Suppressor macrophage (primary cell): Measurements from ENCODE around the gene GPR108.
"Not testable (repeated sequence)": the region's sequence is repeated elsewhere in the genome, so short reads cannot be mapped to it uniquely, and the experiment has no call there.

ENCODE experiments used
- DNase-seq, 4 experiments: peaks; one replicate each; pipeline ENCODE4 v3.0.0-alpha.2; 2020 to 2022

Gene GPR108

GRCh38 chr19:6720369-6721137 is 16.8 kb downstream of the GPR108 start, which contains the start of gene C3:
TSS of gene C3 (minus strand) at chr19:6720650. CDS start at chr19:6720589, 61 bp downstream.
- DNase-seq: peak; percentile 62 to 74 (median 68)

- DNase-seq: no peak
Measured at GRCh38 chr19:6719992-6720368, 17.4 kb downstream of the GPR108 start.

GRCh38 chr19:6719540-6719861 is 17.9 kb downstream of the GPR108 start:
- DNase-seq: no peak

GRCh38 chr19:6718741-6719539 is 18.4 kb downstream of the GPR108 start:
- peak in 2 of 4 experiments; percentile 28 to 29 for DNase-seq

- DNase-seq: no peak
Measured at GRCh38 chr19:6718111-6718740, 19.2 kb downstream of the GPR108 start.

- no peak for DNase-seq
Measured at GRCh38 chr19:6717441-6717971, 19.9 kb downstream of the GPR108 start.

- DNase-seq: no peak
Measured at GRCh38 chr19:6717036-6717435, 20.3 kb downstream of the GPR108 start.

GRCh38 chr19:6716610-6716970 is 20.8 kb downstream of the GPR108 start:
- DNase-seq: no peak

GRCh38 chr19:6714749-6715555 is 22.4 kb downstream of the GPR108 start:
- no peak for DNase-seq

GRCh38 chr19:6713773-6714692 is 23.3 kb downstream of the GPR108 start:
- DNase-seq: no peak

GRCh38 chr19:6712692-6713670 is 24.4 kb downstream of the GPR108 start:
- DNase-seq: no peak

GRCh38 chr19:6712231-6712630 is 25.1 kb downstream of the GPR108 start:
- DNase-seq: no peak

- DNase-seq: no peak
Measured at GRCh38 chr19:6711605-6712004, 25.8 kb downstream of the GPR108 start.

- no peak for DNase-seq
Measured at GRCh38 chr19:6711078-6711361, 26.4 kb downstream of the GPR108 start.

GRCh38 chr19:6710273-6711077 is 26.9 kb downstream of the GPR108 start:
- peak in 3 of 4 experiments; percentile 48 to 67 (median 61) for DNase-seq

- DNase-seq: no peak
Measured at GRCh38 chr19:6709549-6709948, 27.8 kb downstream of the GPR108 start.

- not testable (repeated sequence) for DNase-seq
Measured at GRCh38 chr19:6708913-6709312, 28.5 kb downstream of the GPR108 start.

- no peak for DNase-seq
Measured at GRCh38 chr19:6708346-6708745, 29.0 kb downstream of the GPR108 start.

GRCh38 chr19:6707658-6708018 is 29.7 kb downstream of the GPR108 start:
- no peak for DNase-seq
